Neuronal stem cell (in vitro differentiated cells): ENCODE results near the gene NMBR.

Source experiments
- DNase-seq: peaks from one replicate; pipeline ENCODE4 v3.0.0-alpha.2; 2013; ENCODE audit warnings: low spot score
- H2AFZ ChIP-seq: one replicate; pipeline ENCODE4 v1.6.1; 2013; ENCODE audit warnings: mild to moderate bottlenecking, low read length, inconsistent platforms
- H2AK5ac ChIP-seq: 2 replicates; pipeline ENCODE4 v1.6.1; 2013; ENCODE audit warnings: low read depth, mild to moderate bottlenecking, inconsistent platforms, low read length, moderate library complexity, mixed read lengths
- H2BK120ac ChIP-seq: 2 replicates; pipeline ENCODE4 v1.6.1; 2013; ENCODE audit warnings: low read depth, mild to moderate bottlenecking, inconsistent platforms, low read length, moderate library complexity, mixed read lengths
- H2BK12ac ChIP-seq: one replicate; pipeline ENCODE4 v1.6.1; 2013; ENCODE audit warnings: low read length, inconsistent platforms
- H2BK15ac ChIP-seq: 2 replicates; pipeline ENCODE4 v1.6.1; 2013; ENCODE audit warnings: mild to moderate bottlenecking, low read length, inconsistent platforms, mixed read lengths
- H2BK5ac ChIP-seq: one replicate; pipeline ENCODE4 v1.6.1; 2013; ENCODE audit warnings: inconsistent platforms, mild to moderate bottlenecking, low read length, moderate library complexity
- H3K14ac ChIP-seq: one replicate; pipeline ENCODE4 v1.6.1; 2013; ENCODE audit warnings: low read length, inconsistent platforms
- H3K18ac ChIP-seq: 2 replicates; pipeline ENCODE4 v1.6.1; 2013; ENCODE audit warnings: low read length, inconsistent platforms
- H3K23ac ChIP-seq: 2 replicates; pipeline ENCODE4 v1.6.1; 2013; ENCODE audit warnings: low read depth, mild to moderate bottlenecking, mixed read lengths, low read length, inconsistent platforms; ENCODE audit not compliant: poor library complexity
- H3K27ac ChIP-seq: replicated peaks from 3 replicates; pipeline ENCODE4 v1.5.1; 2013; ENCODE audit warnings: low read length, inconsistent platforms
- H3K27me3 ChIP-seq, 3 experiments: 2 replicates each; pipeline ENCODE4 v1.6.1; 2013; ENCODE audit warnings: low read length in 3 of 3, mild to moderate bottlenecking in 2 of 3, inconsistent platforms in 1 of 3, low read depth in 1 of 3, mixed read lengths in 1 of 3, moderate library complexity in 1 of 3; ENCODE audit not compliant: control insufficient read depth in 3 of 3, insufficient read depth in 3 of 3
- H3K36me3 ChIP-seq, 2 donors: replicated peaks in 1 of 2; 2 replicates each; pipeline ENCODE4 v1.6.1; 2013; ENCODE audit warnings: low read length in 2 of 2; ENCODE audit not compliant: control insufficient read depth in 2 of 2, insufficient read depth in 2 of 2
- H3K4ac ChIP-seq: 2 replicates; pipeline ENCODE4 v1.6.1; 2013; ENCODE audit warnings: inconsistent platforms, mild to moderate bottlenecking, low read length, moderate library complexity
- H3K4me1 ChIP-seq, 2 donors: 1 replicate in 1 of 2; 2 replicates in 1 of 2; pipeline ENCODE4 v1.6.1; 2013; ENCODE audit warnings: low read length in 2 of 2, low read depth in 1 of 2; ENCODE audit not compliant: control insufficient read depth in 2 of 2, insufficient read depth in 1 of 2
- H3K4me2 ChIP-seq: one replicate; pipeline ENCODE4 v1.6.1; 2013; ENCODE audit warnings: mild to moderate bottlenecking, low read length, inconsistent platforms; ENCODE audit not compliant: insufficient read depth, poor library complexity, severe bottlenecking
- H3K4me3 ChIP-seq, 2 donors: 2 replicates each; pipeline ENCODE4 v1.5.1; 2013; ENCODE audit warnings: low read length in 2 of 2, mild to moderate bottlenecking in 2 of 2, inconsistent platforms in 1 of 2, moderate library complexity in 1 of 2
- H3K79me1 ChIP-seq: one replicate; pipeline ENCODE4 v1.6.1; 2013; ENCODE audit warnings: low read depth, mild to moderate bottlenecking, inconsistent platforms, low read length, moderate library complexity
- H3K9ac ChIP-seq: one replicate; pipeline ENCODE4 v1.6.1; 2013; ENCODE audit warnings: mild to moderate bottlenecking, low read depth, low read length, inconsistent platforms; ENCODE audit not compliant: poor library complexity
- H3K9me3 ChIP-seq, 2 donors: replicated peaks in 1 of 2; 2 replicates each; pipeline versions ENCODE3 to v1.6.1; 2013; ENCODE audit warnings: low read length in 2 of 2, mild to moderate bottlenecking in 2 of 2, inconsistent platforms in 1 of 2, low read depth in 1 of 2, mixed read lengths in 1 of 2, moderate library complexity in 1 of 2; ENCODE audit not compliant: control insufficient read depth in 2 of 2, insufficient read depth in 1 of 2
- H4K8ac ChIP-seq: one replicate; pipeline ENCODE4 v1.6.1; 2013; ENCODE audit warnings: low read depth, mild to moderate bottlenecking, inconsistent platforms, low read length, moderate library complexity
- H4K91ac ChIP-seq: one replicate; pipeline ENCODE4 v1.6.1; 2013; ENCODE audit warnings: low read length, low read depth, mild to moderate bottlenecking, inconsistent platforms; ENCODE audit not compliant: poor library complexity
- WGBS, 2 donors: extraction: QIAGEN DNeasy Blood & Tissue Kit; methylation state at CpG; one replicate each; pipeline ENCODE4 v1.1.7; 2013; ENCODE audit warnings: missing lambda C conversion rate in 2 of 2, mixed read lengths in 1 of 2; ENCODE audit not compliant: insufficient read length in 2 of 2, insufficient replicate concordance in 1 of 2; ENCODE audit errors: extremely low coverage in 2 of 2; 5-methylcytosine and 5-hydroxymethylcytosine counted together

NMBR gene

DNA sequence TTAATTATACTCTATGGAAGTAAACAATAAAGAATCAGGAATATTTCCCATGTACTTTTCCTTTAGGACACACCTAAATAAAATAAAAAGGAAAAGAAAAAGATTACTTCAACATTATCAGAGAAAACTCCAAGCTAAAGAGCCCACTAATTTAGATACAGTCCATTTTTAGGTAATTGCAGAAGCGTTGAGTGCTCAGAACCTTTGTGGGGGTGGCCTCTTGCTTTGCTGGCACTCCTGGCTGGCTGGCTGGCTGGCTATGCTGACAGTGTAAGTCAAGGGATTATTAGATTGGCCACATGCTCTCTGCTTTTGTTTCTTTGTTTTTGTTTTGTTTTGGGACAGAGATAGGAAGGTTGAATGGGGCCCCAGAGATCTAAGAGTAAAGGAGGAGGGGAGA lies 14.3 kb downstream of the NMBR start, which contains the start of gene GJE1:
TSS of gene GJE1 (plus strand) at position 301 of the 400 bp plus-strand sequence. CDS start 234 bp downstream, outside the sequence.
- no peak for DNase-seq
- Histone ChIP-seq H3K4me2 (no peak within 1 kb of the TSS), H3K14ac (no peak within 1 kb of the TSS), H3K18ac (no peak within 1 kb of the TSS), H2BK12ac (no peak within 1 kb of the TSS), H3K27ac (no peak within 1 kb of the TSS), H3K27me3 (no peaks in the 10 kb centered on the region), H4K8ac (no peak within 1 kb of the TSS), H3K4me3 (no peak within 1 kb of the TSS), H3K79me1 (no peaks in the 10 kb centered on the region), H2AFZ (peak within 1 kb of the TSS; percentile 53), H3K23ac (no peak within 1 kb of the TSS), H3K4me1 (peaks cover 1 to 3% of the 10 kb centered on the region in 2 donors), H4K91ac (no peak within 1 kb of the TSS), H2AK5ac (no peak within 1 kb of the TSS), H3K36me3 (no peaks in the 10 kb centered on the region), H3K9ac (no peak within 1 kb of the TSS), H2BK15ac (no peak within 1 kb of the TSS), H2BK5ac (no peak within 1 kb of the TSS), H3K4ac (no peak within 1 kb of the TSS), H2BK120ac (no peak within 1 kb of the TSS), H3K9me3 (no peaks in the 10 kb centered on the region)
- WGBS, 2 donors = no CpG with 5 or more reads among the region's 1 CpG

DNA sequence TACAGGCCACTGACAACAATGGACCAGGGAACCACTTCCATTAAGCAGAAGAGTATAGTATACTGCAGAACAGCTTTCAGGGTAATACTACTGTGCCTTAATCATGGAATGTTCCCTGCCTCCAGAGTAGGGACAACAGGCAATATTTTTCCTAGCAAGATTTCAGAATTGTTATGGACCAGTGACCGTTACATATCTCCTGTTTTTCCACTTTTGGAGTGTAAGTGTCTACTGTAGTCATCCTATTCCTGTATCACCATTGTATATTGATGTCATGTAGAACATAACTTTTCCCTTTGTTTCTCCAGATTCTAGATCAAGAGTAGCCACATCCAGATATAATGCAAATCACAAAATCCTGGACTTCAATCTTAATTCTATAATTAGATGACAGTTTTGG lies 16.1 kb downstream of the NMBR start:
- no CpG with 5 or more reads among the region's 1 CpG for WGBS, 2 donors
- Histone ChIP-seq H3K79me1 (no peaks in the 10 kb centered on the region), H3K23ac (no peak overlapping the region), H3K9ac (no peak overlapping the region), H3K4me2 (no peak overlapping the region), H3K36me3 (no peaks in the 10 kb centered on the region), H3K14ac (no peak overlapping the region), H2AFZ (no peak overlapping the region), H4K8ac (no peak overlapping the region), H2BK12ac (no peak overlapping the region), H2BK15ac (no peak overlapping the region), H3K9me3 (no peaks in the 10 kb centered on the region), H2BK120ac (no peak overlapping the region), H2AK5ac (no peak overlapping the region), H3K4me3 (no peak overlapping the region), H2BK5ac (no peak overlapping the region), H3K27ac (no peak overlapping the region), H4K91ac (no peak overlapping the region), H3K4me1 (peaks cover 1 to 3% of the 10 kb centered on the region in 2 donors), H3K18ac (no peak overlapping the region), H3K27me3 (no peaks in the 10 kb centered on the region), H3K4ac (no peak overlapping the region)
- DNase-seq = no peak

DNA sequence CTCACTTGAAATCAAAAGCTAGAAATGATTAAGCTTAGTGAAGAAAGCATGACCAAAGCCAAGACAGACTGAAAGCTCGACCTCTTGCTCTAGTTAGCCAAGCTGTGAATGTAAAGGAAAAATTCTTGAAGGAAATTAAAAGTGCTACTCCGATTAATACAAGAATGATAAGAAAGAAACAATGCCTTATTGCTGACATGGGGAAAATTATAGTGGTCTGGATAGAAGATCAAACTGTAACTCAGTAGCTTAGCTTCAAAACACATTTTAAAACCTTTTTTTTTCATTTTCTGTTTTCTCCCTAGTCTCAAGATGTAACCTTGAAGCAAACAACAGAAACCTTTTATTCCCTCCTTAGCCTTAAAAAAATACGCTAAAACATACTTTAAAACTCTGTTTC lies 25.6 kb downstream of the NMBR start:
- H3K27ac ChIP-seq = no peak overlapping the region
- no peak overlapping the region for H4K8ac ChIP-seq
- DNase-seq = no peak
- no peaks in the 10 kb centered on the region for H3K9me3 ChIP-seq
- no peak overlapping the region for H3K23ac ChIP-seq
- no peak overlapping the region for H3K14ac ChIP-seq
- no peak overlapping the region for H3K4me2 ChIP-seq
- H2AFZ ChIP-seq = no peak overlapping the region
- H2AK5ac ChIP-seq = no peak overlapping the region
- H3K18ac ChIP-seq = no peak overlapping the region
- H3K4me3 ChIP-seq = no peak overlapping the region
- no peak overlapping the region for H2BK12ac ChIP-seq
- no peak overlapping the region for H2BK15ac ChIP-seq
- H2BK120ac ChIP-seq = no peak overlapping the region
- no peak overlapping the region for H4K91ac ChIP-seq
- H3K36me3 ChIP-seq = no peaks in the 10 kb centered on the region
- H3K27me3 ChIP-seq = no peaks in the 10 kb centered on the region
- 100% methylated on average over 1 of the region's 3 CpGs for WGBS, 2 donors
- H3K9ac ChIP-seq = no peak overlapping the region
- H2BK5ac ChIP-seq = no peak overlapping the region
- H3K79me1 ChIP-seq = no peaks in the 10 kb centered on the region
- no peak overlapping the region for H3K4ac ChIP-seq
- H3K4me1 ChIP-seq = no peaks in the 10 kb centered on the region

DNA sequence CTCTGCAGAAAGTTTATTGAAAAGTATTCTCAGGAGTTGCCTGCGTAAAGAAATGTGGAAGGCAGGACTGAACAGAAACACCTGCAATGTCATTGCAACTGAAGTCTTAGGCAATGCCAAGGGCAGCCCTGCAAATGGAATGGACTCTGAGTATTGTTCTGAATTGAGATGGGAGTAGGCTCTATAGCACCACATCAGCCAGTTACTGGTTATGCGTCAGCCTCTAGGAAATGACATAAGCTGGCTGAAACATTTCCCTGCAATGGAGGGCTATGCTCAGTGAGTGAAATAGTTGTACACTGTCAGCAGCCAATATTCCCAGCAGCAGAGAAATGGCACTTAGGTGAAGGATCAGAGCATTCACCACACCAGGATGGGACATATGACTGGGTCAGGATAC lies 28.0 kb downstream of the NMBR start:
- H3K4me3 ChIP-seq = no peak overlapping the region
- DNase-seq = no peak
- no peak overlapping the region for H2BK120ac ChIP-seq
- H2BK15ac ChIP-seq = no peak overlapping the region
- no peaks in the 10 kb centered on the region for H3K27me3 ChIP-seq
- no peak overlapping the region for H3K4ac ChIP-seq
- no peak overlapping the region for H2AFZ ChIP-seq
- H4K8ac ChIP-seq = no peak overlapping the region
- H3K27ac ChIP-seq = no peak overlapping the region
- H2BK12ac ChIP-seq = no peak overlapping the region
- no peaks in the 10 kb centered on the region for H3K4me1 ChIP-seq
- no peak overlapping the region for H3K14ac ChIP-seq
- H3K36me3 ChIP-seq = no peaks in the 10 kb centered on the region
- no peak overlapping the region for H3K9ac ChIP-seq
- no peak overlapping the region for H3K4me2 ChIP-seq
- no peak overlapping the region for H2AK5ac ChIP-seq
- no peak overlapping the region for H3K18ac ChIP-seq
- no peak overlapping the region for H4K91ac ChIP-seq
- H3K9me3 ChIP-seq = no peaks in the 10 kb centered on the region
- H3K79me1 ChIP-seq = no peaks in the 10 kb centered on the region
- H3K23ac ChIP-seq = no peak overlapping the region
- H2BK5ac ChIP-seq = no peak overlapping the region
- no CpG with 5 or more reads among the region's 2 CpGs for WGBS, 2 donors
